Liver (tissue), 9 donors: ENCODE results near the gene SLX9. TPM values are rescaled to one million over a fixed set of nuclear protein-coding genes. Genes with fewer than 3 reads are reported as not detected.

ENCODE experiments used
- DNase-seq: peaks from one replicate; pipeline ENCODE4 v3.0.0-alpha.2; 2017; ENCODE audit warnings: low spot score
- H3K27ac ChIP-seq, 2 donors: one replicate each; pipeline ENCODE4 v1.7.0; 2013; ENCODE audit warnings: inconsistent platforms in 2 of 2, low read length in 2 of 2, control low read depth in 1 of 2, low read depth in 1 of 2, mild to moderate bottlenecking in 1 of 2
- H3K27me3 ChIP-seq, 4 donors: one replicate each; pipeline versions ENCODE4 v1.6.1 to v1.7.0; 2013; ENCODE audit warnings: low read length in 3 of 4, inconsistent platforms in 1 of 4, mild to moderate bottlenecking in 1 of 4, moderate library complexity in 1 of 4; ENCODE audit not compliant: control insufficient read depth in 4 of 4, insufficient read depth in 4 of 4
- H3K36me3 ChIP-seq, 4 donors: one replicate each; pipeline versions ENCODE4 v1.6.1 to v1.7.0; 2013; ENCODE audit warnings: low read length in 3 of 4, mild to moderate bottlenecking in 3 of 4, low read depth in 1 of 4, moderate library complexity in 1 of 4; ENCODE audit not compliant: control insufficient read depth in 4 of 4, insufficient read depth in 3 of 4
- H3K4me1 ChIP-seq, 4 donors: one replicate each; pipeline versions ENCODE4 v1.6.1 to v1.7.0; 2013; ENCODE audit warnings: low read length in 3 of 4, mild to moderate bottlenecking in 3 of 4, moderate library complexity in 1 of 4; ENCODE audit not compliant: control insufficient read depth in 4 of 4, insufficient read depth in 4 of 4
- H3K4me3 ChIP-seq, 3 donors: one replicate each; pipeline versions ENCODE4 v1.6.1 to v1.7.0; 2013; ENCODE audit warnings: low read length in 3 of 3, control low read depth in 1 of 3, low read depth in 1 of 3, mild to moderate bottlenecking in 1 of 3
- H3K9ac ChIP-seq, 2 donors: one replicate each; pipeline ENCODE4 v1.7.0; 2013; ENCODE audit warnings: low read length in 2 of 2, mild to moderate bottlenecking in 2 of 2, moderate library complexity in 2 of 2, control low read depth in 1 of 2, low read depth in 1 of 2
- H3K9me3 ChIP-seq, 4 donors: one replicate each; pipeline versions ENCODE4 v1.6.1 to v1.7.0; 2013; ENCODE audit warnings: low read length in 3 of 4; ENCODE audit not compliant: control insufficient read depth in 4 of 4
- EGR1 ChIP-seq, 2 donors: IDR thresholded peaks; 2 replicates each; pipeline ENCODE4 v1.6.1; 2016 to 2018; ENCODE audit warnings: antibody characterized with exemption in 2 of 2, low read depth in 2 of 2
- FOXA1 ChIP-seq: IDR thresholded peaks from 2 replicates; pipeline ENCODE4 v1.6.1; 2016; ENCODE audit warnings: antibody characterized with exemption
- FOXA2 ChIP-seq: IDR thresholded peaks from 2 replicates; pipeline ENCODE4 v1.6.1; 2016; ENCODE audit warnings: antibody characterized with exemption
- GABPA ChIP-seq, 2 donors: IDR thresholded peaks in 1 of 2; conservative IDR thresholded peaks in 1 of 2; 2 replicates each; pipeline ENCODE4 v1.6.1; 2016; ENCODE audit warnings: antibody characterized with exemption in 2 of 2, mild to moderate bottlenecking in 1 of 2, moderate library complexity in 1 of 2
- HNF4A ChIP-seq, 2 donors: conservative IDR thresholded peaks; 2 replicates each; pipeline ENCODE4 v1.6.1; 2016; ENCODE audit warnings: antibody characterized with exemption in 2 of 2, mild to moderate bottlenecking in 2 of 2
- HNF4G ChIP-seq: IDR thresholded peaks from 2 replicates; pipeline ENCODE4 v1.6.1; 2016; ENCODE audit warnings: antibody characterized with exemption
- JUND ChIP-seq, 2 donors: IDR thresholded peaks; 2 replicates each; pipeline ENCODE4 v1.6.1; 2016; ENCODE audit warnings: antibody characterized with exemption in 2 of 2
- NR2F2 ChIP-seq: IDR thresholded peaks from 2 replicates; pipeline ENCODE4 v1.6.1; 2016; ENCODE audit warnings: antibody characterized with exemption
- RAD21 ChIP-seq, 2 donors: IDR thresholded peaks; 2 replicates each; pipeline ENCODE4 v1.6.1; 2016; ENCODE audit warnings: antibody characterized with exemption in 2 of 2, mild to moderate bottlenecking in 2 of 2
- RXRA ChIP-seq, 2 donors: IDR thresholded peaks; 2 replicates each; pipeline ENCODE4 v1.6.1; 2017 to 2018; ENCODE audit warnings: antibody characterized with exemption in 2 of 2, mild to moderate bottlenecking in 1 of 2
- SP1 ChIP-seq: IDR thresholded peaks from 2 replicates; pipeline ENCODE4 v1.6.1; 2018; ENCODE audit warnings: antibody characterized with exemption, mild to moderate bottlenecking
- TAF1 ChIP-seq: conservative IDR thresholded peaks from 2 replicates; pipeline ENCODE4 v1.6.1; 2016; ENCODE audit warnings: antibody characterized with exemption, mild to moderate bottlenecking
- YY1 ChIP-seq: IDR thresholded peaks from 2 replicates; pipeline ENCODE4 v1.6.1; 2016; ENCODE audit warnings: antibody characterized with exemption, mild to moderate bottlenecking
- WGBS: extraction: QIAGEN DNeasy Blood & Tissue Kit; methylation state at CpG from one replicate; pipeline ENCODE4 v1.1.7; 2013; 5-methylcytosine and 5-hydroxymethylcytosine counted together
- polyA plus RNA-seq, 2 donors: library from polyadenylated mRNA; stranded (reverse) in 1 of 2; unstranded in 1 of 2; fragments of 200-250 nt in 1 of 2; fragments of >200 nt in 1 of 2; fragmentation: Nextera tagmentation in 1 of 2; extraction: Ambion mirVana in 1 of 2; gene quantifications; one replicate each; pipeline versions ENCODE4 v1.2.1 to v1.2.3, GENCODE V29; 2013 to 2015
- total RNA-seq, 2 donors: library from RNA; depleted of rRNA; stranded (reverse); fragments of >200 nt; gene quantifications; one replicate each; pipeline ENCODE4 v1.2.3, GENCODE V29; 2014
- TF ChIP-seq, protein P1 (sequence below): IDR thresholded peaks from 2 replicates; pipeline ENCODE4 v1.6.1; 2016; ENCODE audit warnings: antibody characterized with exemption
- TF ChIP-seq, protein P2 (sequence below): IDR thresholded peaks from 2 replicates; pipeline ENCODE4 v1.6.1; 2016; ENCODE audit warnings: antibody characterized with exemption
- TF ChIP-seq, protein P3 (sequence below): fragments of 150-350 bp; IDR thresholded peaks from 2 replicates; pipeline ENCODE4 v1.5.1; 2017; ENCODE audit warnings: improper control_type of control experiment, low read depth, low read length; ENCODE audit not compliant: missing input control
- TF ChIP-seq, protein P4 (sequence below): IDR thresholded peaks from 2 replicates; pipeline ENCODE4 v1.6.1; 2016; ENCODE audit warnings: antibody characterized with exemption, mild to moderate bottlenecking
- TF ChIP-seq, protein P5 (sequence below): IDR thresholded peaks from 2 replicates; pipeline ENCODE4 v1.6.1; 2016; ENCODE audit warnings: antibody characterized with exemption
- donor health status: healthy.
- donor health status: healthy.
- donor health status: healthy.
- donor health status: healthy.
- donor health status: healthy.

SLX9 gene
- total and polyA plus RNA-seq, 4 donors, result 7.5 to 20.3 (median 12.2) TPM

DNA sequence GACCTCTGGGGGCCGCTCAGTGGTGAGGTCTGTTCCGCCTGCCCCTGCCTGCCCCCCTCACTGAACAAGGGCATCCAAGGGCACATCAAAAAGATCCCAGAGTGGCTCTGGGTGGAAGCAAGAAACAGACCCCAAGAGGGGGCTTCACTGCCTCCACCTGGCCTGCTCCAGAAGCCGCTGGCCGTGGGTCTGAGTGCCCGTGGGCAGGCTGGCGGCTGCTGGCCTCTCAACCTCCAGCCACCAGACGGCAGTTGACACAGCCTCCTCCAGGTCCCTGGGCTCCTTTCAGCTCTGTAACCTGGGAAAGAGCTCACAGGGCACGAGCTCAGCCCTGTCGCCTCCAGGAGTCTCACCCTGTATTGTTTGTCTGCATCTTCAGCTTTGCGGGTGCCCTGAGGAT is 56.3 kb downstream of the SLX9 start:
- Histone ChIP-seq H3K9ac (no peak overlapping the region), H3K36me3 (no peaks in the 10 kb centered on the region), H3K4me1 (no peaks in the 10 kb centered on the region), H3K27me3 (no peaks in the 10 kb centered on the region), H3K27ac (no peak overlapping the region), H3K9me3 (no peaks in the 10 kb centered on the region), H3K4me3 (no peak overlapping the region)
- TF ChIP-seq, protein P1, sequence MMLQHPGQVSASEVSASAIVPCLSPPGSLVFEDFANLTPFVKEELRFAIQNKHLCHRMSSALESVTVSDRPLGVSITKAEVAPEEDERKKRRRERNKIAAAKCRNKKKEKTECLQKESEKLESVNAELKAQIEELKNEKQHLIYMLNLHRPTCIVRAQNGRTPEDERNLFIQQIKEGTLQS, result no peak
- TF ChIP-seq YY1, result no peak
- no peak for TF ChIP-seq HNF4G
- no peak for TF ChIP-seq SP1
- no peak for TF ChIP-seq HNF4A (conservative IDR thresholded peaks at IDR 0.05)
- TF ChIP-seq, protein P2, sequence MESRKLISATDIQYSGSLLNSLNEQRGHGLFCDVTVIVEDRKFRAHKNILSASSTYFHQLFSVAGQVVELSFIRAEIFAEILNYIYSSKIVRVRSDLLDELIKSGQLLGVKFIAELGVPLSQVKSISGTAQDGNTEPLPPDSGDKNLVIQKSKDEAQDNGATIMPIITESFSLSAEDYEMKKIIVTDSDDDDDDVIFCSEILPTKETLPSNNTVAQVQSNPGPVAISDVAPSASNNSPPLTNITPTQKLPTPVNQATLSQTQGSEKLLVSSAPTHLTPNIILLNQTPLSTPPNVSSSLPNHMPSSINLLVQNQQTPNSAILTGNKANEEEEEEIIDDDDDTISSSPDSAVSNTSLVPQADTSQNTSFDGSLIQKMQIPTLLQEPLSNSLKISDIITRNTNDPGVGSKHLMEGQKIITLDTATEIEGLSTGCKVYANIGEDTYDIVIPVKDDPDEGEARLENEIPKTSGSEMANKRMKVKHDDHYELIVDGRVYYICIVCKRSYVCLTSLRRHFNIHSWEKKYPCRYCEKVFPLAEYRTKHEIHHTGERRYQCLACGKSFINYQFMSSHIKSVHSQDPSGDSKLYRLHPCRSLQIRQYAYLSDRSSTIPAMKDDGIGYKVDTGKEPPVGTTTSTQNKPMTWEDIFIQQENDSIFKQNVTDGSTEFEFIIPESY, result no peak
- TF ChIP-seq, protein P3, sequence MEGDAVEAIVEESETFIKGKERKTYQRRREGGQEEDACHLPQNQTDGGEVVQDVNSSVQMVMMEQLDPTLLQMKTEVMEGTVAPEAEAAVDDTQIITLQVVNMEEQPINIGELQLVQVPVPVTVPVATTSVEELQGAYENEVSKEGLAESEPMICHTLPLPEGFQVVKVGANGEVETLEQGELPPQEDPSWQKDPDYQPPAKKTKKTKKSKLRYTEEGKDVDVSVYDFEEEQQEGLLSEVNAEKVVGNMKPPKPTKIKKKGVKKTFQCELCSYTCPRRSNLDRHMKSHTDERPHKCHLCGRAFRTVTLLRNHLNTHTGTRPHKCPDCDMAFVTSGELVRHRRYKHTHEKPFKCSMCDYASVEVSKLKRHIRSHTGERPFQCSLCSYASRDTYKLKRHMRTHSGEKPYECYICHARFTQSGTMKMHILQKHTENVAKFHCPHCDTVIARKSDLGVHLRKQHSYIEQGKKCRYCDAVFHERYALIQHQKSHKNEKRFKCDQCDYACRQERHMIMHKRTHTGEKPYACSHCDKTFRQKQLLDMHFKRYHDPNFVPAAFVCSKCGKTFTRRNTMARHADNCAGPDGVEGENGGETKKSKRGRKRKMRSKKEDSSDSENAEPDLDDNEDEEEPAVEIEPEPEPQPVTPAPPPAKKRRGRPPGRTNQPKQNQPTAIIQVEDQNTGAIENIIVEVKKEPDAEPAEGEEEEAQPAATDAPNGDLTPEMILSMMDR, result no peak
- TF ChIP-seq TAF1, result no peak
- TF ChIP-seq JUND (IDR thresholded peaks at IDR 0.05), result no peak
- DNase-seq, result no peak
- 92% methylated on average over 10 of the region's 10 CpGs for WGBS

DNA sequence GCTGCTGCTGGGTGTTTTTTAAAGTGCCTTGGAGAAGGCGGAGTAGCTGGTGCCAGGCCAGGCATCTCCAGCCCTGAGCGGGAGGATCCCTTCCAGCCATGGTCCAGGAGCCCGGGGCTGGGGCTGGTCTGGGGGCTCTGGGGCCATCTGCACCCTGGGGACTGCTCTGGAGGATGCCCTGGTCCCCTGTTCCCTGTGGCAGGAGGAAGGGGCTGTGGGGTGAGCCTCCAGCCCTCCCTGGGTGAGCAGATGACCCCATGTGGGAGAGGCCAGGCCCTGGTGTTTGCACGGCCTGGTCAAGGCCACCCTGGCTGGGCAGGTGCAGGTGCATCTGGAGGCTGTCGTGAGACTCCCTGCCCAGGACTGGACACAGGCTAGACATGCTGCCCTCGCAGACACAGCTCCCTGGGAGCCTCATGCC is 56.7 kb downstream of the SLX9 start:
- H3K27ac ChIP-seq, result no peak overlapping the region
- no peaks in the 10 kb centered on the region for H3K36me3 ChIP-seq
- no peak overlapping the region for H3K9ac ChIP-seq
- TF ChIP-seq, protein P4, sequence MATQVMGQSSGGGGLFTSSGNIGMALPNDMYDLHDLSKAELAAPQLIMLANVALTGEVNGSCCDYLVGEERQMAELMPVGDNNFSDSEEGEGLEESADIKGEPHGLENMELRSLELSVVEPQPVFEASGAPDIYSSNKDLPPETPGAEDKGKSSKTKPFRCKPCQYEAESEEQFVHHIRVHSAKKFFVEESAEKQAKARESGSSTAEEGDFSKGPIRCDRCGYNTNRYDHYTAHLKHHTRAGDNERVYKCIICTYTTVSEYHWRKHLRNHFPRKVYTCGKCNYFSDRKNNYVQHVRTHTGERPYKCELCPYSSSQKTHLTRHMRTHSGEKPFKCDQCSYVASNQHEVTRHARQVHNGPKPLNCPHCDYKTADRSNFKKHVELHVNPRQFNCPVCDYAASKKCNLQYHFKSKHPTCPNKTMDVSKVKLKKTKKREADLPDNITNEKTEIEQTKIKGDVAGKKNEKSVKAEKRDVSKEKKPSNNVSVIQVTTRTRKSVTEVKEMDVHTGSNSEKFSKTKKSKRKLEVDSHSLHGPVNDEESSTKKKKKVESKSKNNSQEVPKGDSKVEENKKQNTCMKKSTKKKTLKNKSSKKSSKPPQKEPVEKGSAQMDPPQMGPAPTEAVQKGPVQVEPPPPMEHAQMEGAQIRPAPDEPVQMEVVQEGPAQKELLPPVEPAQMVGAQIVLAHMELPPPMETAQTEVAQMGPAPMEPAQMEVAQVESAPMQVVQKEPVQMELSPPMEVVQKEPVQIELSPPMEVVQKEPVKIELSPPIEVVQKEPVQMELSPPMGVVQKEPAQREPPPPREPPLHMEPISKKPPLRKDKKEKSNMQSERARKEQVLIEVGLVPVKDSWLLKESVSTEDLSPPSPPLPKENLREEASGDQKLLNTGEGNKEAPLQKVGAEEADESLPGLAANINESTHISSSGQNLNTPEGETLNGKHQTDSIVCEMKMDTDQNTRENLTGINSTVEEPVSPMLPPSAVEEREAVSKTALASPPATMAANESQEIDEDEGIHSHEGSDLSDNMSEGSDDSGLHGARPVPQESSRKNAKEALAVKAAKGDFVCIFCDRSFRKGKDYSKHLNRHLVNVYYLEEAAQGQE, result no peak
- TF ChIP-seq NR2F2 (no peak), FOXA1 (no peak), RXRA (IDR thresholded peaks at IDR 0.05) (no peak), YY1 (no peak), HNF4A (conservative IDR thresholded peaks at IDR 0.05) (no peak), EGR1 (IDR thresholded peaks at IDR 0.05; ENCODE audit: low read depth in 2 of 2) (no peak), SP1 (no peak), GABPA (IDR thresholded peaks at IDR 0.05 in 1 of 2, conservative IDR thresholded peaks at IDR 0.05 in 1 of 2) (no peak), TAF1 (no peak), RAD21 (IDR thresholded peaks at IDR 0.05) (no peak), HNF4G (no peak), FOXA2 (no peak), JUND (IDR thresholded peaks at IDR 0.05) (no peak)
- TF ChIP-seq, protein P1, result no peak
- TF ChIP-seq, protein P2, result no peak
- TF ChIP-seq, protein P3, result no peak
- TF ChIP-seq, protein P5, sequence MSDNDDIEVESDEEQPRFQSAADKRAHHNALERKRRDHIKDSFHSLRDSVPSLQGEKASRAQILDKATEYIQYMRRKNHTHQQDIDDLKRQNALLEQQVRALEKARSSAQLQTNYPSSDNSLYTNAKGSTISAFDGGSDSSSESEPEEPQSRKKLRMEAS, result no peak
- no peaks in the 10 kb centered on the region for H3K27me3 ChIP-seq
- no peak for DNase-seq
- H3K4me1 ChIP-seq, result no peaks in the 10 kb centered on the region
- no peak overlapping the region for H3K4me3 ChIP-seq
- 72% methylated on average over 6 of the region's 6 CpGs for WGBS
- H3K9me3 ChIP-seq, result no peaks in the 10 kb centered on the region
